ENCODE measurements around the gene MAST4. TPM values are rescaled to one million over a fixed set of nuclear protein-coding genes. Genes with fewer than 3 reads are reported as not detected.

MAST4 gene
- total and polyA plus RNA-seq, 2 of the 13 experiments (the other 11 are each of a cell fraction or from before 2014, with no cell fraction given), result 3.4 to 3.7 TPM

DNA sequence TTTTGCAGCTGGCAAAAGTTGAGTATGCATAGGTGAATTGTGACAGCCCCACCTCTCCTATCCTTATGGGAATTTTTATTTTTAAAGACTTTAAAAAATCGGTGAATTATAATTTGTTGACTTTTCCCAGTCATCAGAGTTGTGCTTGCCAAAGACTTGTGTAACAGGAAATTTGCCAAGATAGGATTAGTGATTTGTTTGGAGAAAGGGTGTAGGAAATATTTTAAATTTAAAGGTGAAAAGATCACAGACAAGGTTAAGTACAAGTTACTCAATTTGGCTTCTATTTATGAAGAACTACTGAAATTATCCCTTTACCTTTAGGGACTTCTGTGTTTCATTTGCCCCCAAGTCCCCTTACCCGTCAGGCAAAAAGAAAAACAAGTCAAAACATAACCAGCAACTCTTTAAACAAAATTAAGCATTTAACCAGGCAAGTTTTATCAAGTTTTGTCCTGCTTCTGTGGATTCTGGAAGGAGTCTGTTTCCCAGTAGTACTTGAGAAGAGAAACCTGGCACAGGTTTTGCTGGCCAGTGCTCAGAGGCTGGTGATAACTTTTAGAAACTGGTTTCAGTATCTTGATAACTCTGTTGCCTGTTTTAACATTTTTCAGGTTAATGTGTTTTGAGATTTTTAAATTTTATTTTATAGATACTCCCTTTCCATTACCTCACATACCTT is 285.4 kb downstream of the MAST4 start:
- ChIA-PET CTCF (ENCODE audit: low intra/inter-chr PET ratio, low total read pairs) (no interaction called here), POLR2A (no interaction called here)
- no peak for ATAC-seq
- Histone ChIP-seq H3K4me1 (ENCODE audit: insufficient read depth, low read length) (peaks cover 7% of the 10 kb centered on the region; the same call in 1 of the 2 replicates), H3K79me2 (ENCODE audit: insufficient read depth, low read length) (no peaks in the 10 kb centered on the region), H3K27ac (ENCODE audit: extremely low read length, insufficient read depth, low read length) (no peak overlapping the region), H3K9me3 (ENCODE audit: low read length) (no peaks in the 10 kb centered on the region), H3K27me3 (ENCODE audit: control insufficient read depth in 1 of 2, insufficient read depth in 2 of 2, low read length in 2 of 2) (no peaks in the 10 kb centered on the region; a peak in 1 of 5 replicates), H2AFZ (ENCODE audit: low read length) (no peak overlapping the region), H4K20me1 (ENCODE audit: insufficient read depth, low read length) (no peaks in the 10 kb centered on the region), H3K4me3 (replicated peaks in 1 of 3; ENCODE audit: insufficient read depth in 1 of 3, low read depth in 2 of 3, low read length in 3 of 3) (no peak overlapping the region), H3K4me2 (ENCODE audit: low read depth, low read length) (no peak overlapping the region), H3K9ac (ENCODE audit: insufficient read depth, low read depth, low read length) (no peak overlapping the region), H3K36me3 (replicated peaks in 1 of 2; ENCODE audit: control insufficient read depth in 1 of 2, insufficient read depth in 2 of 2, low read length in 2 of 2) (no peaks in the 10 kb centered on the region)
- WGBS (ENCODE audit: low lambda C conversion rate), result 0% methylated on average over 2 of the region's 2 CpGs
- intact Hi-C loops (cut with micrococcal nuclease; ENCODE audit: unreplicated experiment), result no loop called here
- BruUV-seq (replicated peaks), result no TSS peak
- no peak for FAIRE-seq
- in situ Hi-C loops (cut with HindIII; ENCODE audit: extremely low pct_ligation_motif_present, low pct_unique_long_range_greater_than_20kb), result no loop called here
- TF ChIP-seq FOSL1 (CRISPR knock-in tag; IDR thresholded peaks at IDR 0.05; ENCODE audit: borderline replicate concordance), result no peak
- TF ChIP-seq, protein P1, sequence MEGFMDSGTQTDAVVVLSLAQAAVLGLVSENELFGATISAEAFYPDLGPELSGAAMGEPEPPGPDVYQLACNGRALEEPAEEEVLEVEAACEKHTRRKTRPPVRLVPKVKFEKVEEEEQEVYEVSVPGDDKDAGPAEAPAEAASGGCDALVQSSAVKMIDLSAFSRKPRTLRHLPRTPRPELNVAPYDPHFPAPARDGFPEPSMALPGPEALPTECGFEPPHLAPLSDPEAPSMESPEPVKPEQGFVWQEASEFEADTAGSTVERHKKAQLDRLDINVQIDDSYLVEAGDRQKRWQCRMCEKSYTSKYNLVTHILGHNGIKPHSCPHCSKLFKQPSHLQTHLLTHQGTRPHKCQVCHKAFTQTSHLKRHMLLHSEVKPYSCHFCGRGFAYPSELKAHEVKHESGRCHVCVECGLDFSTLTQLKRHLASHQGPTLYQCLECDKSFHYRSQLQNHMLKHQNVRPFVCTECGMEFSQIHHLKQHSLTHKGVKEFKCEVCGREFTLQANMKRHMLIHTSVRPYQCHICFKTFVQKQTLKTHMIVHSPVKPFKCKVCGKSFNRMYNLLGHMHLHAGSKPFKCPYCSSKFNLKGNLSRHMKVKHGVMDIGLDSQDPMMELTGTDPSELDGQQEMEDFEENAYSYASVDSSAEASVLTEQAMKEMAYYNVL (CRISPR knock-in tag; IDR thresholded peaks at IDR 0.05; ENCODE audit: borderline replicate concordance), result no peak
- TF ChIP-seq ZFYVE20 (CRISPR knock-in tag; IDR thresholded peaks at IDR 0.05; ENCODE audit: borderline replicate concordance, low read depth), result no peak
- no peak for TF ChIP-seq NFYC (CRISPR knock-in tag; IDR thresholded peaks at IDR 0.05)
- TF ChIP-seq ZNF839 (CRISPR knock-in tag; IDR thresholded peaks at IDR 0.05; ENCODE audit: borderline replicate concordance), result no peak
- TF ChIP-seq, protein P2, sequence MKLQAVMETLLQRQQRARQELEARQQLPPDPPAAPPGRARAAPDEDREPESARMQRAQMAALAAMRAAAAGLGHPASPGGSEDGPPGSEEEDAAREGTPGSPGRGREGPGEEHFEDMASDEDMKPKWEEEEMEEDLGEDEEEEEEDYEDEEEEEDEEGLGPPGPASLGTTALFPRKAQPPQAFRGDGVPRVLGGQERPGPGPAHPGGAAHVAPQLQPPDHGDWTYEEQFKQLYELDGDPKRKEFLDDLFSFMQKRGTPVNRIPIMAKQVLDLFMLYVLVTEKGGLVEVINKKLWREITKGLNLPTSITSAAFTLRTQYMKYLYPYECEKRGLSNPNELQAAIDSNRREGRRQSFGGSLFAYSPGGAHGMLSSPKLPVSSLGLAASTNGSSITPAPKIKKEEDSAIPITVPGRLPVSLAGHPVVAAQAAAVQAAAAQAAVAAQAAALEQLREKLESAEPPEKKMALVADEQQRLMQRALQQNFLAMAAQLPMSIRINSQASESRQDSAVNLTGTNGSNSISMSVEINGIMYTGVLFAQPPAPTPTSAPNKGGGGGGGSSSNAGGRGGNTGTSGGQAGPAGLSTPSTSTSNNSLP (IDR thresholded peaks at IDR 0.05; ENCODE audit: low read depth, low read length), result no peak
- TF ChIP-seq POLR2AphosphoS2 (IDR thresholded peaks at IDR 0.05; ENCODE audit: low read depth, low read length), result no peak
- TF ChIP-seq ZNF460 (CRISPR knock-in tag; IDR thresholded peaks at IDR 0.05; ENCODE audit: borderline replicate concordance), result no peak
- TF ChIP-seq, protein P3, sequence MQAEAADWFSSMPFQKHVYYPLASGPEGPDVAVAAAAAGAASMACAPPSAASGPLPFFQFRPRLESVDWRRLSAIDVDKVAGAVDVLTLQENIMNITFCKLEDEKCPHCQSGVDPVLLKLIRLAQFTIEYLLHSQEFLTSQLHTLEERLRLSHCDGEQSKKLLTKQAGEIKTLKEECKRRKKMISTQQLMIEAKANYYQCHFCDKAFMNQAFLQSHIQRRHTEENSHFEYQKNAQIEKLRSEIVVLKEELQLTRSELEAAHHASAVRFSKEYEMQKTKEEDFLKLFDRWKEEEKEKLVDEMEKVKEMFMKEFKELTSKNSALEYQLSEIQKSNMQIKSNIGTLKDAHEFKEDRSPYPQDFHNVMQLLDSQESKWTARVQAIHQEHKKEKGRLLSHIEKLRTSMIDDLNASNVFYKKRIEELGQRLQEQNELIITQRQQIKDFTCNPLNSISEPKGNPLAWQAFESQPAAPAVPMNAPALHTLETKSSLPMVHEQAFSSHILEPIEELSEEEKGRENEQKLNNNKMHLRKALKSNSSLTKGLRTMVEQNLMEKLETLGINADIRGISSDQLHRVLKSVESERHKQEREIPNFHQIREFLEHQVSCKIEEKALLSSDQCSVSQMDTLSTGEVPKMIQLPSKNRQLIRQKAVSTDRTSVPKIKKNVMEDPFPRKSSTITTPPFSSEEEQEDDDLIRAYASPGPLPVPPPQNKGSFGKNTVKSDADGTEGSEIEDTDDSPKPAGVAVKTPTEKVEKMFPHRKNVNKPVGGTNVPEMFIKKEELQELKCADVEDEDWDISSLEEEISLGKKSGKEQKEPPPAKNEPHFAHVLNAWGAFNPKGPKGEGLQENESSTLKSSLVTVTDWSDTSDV (CRISPR knock-in tag; IDR thresholded peaks at IDR 0.05), result no peak
- TF ChIP-seq, protein P4, sequence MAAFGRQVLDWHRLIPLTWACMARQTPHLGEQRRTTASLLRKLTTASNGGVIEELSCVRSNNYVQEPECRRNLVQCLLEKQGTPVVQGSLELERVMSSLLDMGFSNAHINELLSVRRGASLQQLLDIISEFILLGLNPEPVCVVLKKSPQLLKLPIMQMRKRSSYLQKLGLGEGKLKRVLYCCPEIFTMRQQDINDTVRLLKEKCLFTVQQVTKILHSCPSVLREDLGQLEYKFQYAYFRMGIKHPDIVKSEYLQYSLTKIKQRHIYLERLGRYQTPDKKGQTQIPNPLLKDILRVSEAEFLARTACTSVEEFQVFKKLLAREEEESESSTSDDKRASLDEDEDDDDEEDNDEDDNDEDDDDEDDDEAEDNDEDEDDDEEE (CRISPR knock-in tag; IDR thresholded peaks at IDR 0.05), result no peak
- TF ChIP-seq XRCC5 (optimal IDR thresholded peaks at IDR 0.05; ENCODE audit: low read length), result no peak
- TF ChIP-seq KDM1A (CRISPR knock-in tag; IDR thresholded peaks at IDR 0.05), result no peak
- no peak for DNase-seq (ENCODE audit: low spot score)

Measured in HepG2 (cell line).